ENCODE measurements around the gene WIPF1.

WIPF1 gene

DNA sequence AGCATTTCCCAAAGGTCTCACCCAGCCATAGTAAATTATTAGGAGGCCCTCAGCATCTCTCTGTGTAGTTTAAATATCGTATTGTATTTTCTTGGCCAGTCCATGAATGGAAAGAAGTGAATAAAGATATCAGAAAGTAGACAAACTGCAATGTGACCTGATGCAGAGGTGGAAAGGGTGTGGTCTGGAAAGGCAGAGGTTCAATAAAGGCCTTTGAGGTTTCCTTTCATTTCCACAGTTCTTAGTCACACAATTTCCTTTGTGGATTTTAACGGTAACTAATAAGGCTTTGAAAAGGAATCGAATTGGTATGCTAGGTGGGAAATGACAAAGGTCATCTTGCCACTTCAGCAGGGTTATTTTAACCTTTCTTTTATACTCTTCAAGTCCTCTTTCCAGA lies 20.1 kb upstream of the WIPF1 start:
- H3K27ac ChIP-seq (ENCODE audit: extremely low read depth, low read depth, low read length) = no peak overlapping the region
- POLR2A ChIA-PET = no interaction called here
- no peak overlapping the region for H3K4me3 ChIP-seq (ENCODE audit: low read depth, low read length)
- H3K9me3 ChIP-seq (ENCODE audit: control insufficient read depth, insufficient read depth, low read depth, low read length) = no peaks in the 10 kb centered on the region
- CTCF ChIA-PET = interaction anchor here (0.7 to 1.0 kb wide), 2 partner anchors 21 to 1326 kb away, joined by 3 to 5 read pairs; no protein-coding TSS in a partner anchor
- H3K4me1 ChIP-seq (ENCODE audit: control insufficient read depth, insufficient read depth, low read length) = 0 out of 2 replicates have a peak, but pooled peaks cover 2% of the 10 kb centered on the region
- TF ChIP-seq ZNF529 (tag by site-specific recombination; IDR thresholded peaks at IDR 0.05; ENCODE audit: insufficient replicate concordance) = no peak
- no peaks in the 10 kb centered on the region for H3K36me3 ChIP-seq (ENCODE audit: control insufficient read depth in 2 of 2, insufficient read depth in 1 of 2, low read length in 2 of 2)

DNA sequence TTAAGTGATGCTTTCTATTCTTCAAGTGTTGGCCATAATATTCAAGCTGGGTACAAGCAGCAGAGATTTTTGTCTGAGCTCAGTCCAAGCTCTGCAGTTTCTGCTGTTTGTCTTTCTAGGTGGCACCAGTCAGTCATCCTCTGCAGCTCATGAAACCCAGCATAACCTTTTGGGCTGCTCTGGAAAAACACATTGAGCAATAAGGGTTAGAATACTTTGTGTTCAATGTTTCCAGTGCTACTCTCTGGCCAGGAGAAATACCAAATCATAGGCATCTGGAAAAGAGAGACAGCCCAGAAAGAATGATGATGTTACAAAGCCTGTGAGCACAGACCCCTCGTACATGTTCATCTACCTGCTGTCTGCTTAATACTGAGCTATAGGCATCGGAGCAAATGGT lies 19.5 kb upstream of the WIPF1 start:
- H3K27ac ChIP-seq (ENCODE audit: extremely low read depth, low read depth, low read length) = no peak overlapping the region
- ChIA-PET CTCF (interaction anchor here (0.7 kb wide), 1 partner anchor 704 kb away, joined by 3 read pairs; no protein-coding TSS in a partner anchor), POLR2A (no interaction called here)
- H3K9me3 ChIP-seq (ENCODE audit: control insufficient read depth, insufficient read depth, low read depth, low read length) = no peaks in the 10 kb centered on the region
- H3K4me3 ChIP-seq (ENCODE audit: low read depth, low read length) = no peak overlapping the region
- 0 out of 2 replicates have a peak, but pooled peaks cover 2% of the 10 kb centered on the region for H3K4me1 ChIP-seq (ENCODE audit: control insufficient read depth, insufficient read depth, low read length)
- TF ChIP-seq BCL6B (tag by site-specific recombination; IDR thresholded peaks at IDR 0.05) (no peak), KLF9 (tag by site-specific recombination; IDR thresholded peaks at IDR 0.05; ENCODE audit: low read depth) (no peak)
- TF ChIP-seq, protein P1, sequence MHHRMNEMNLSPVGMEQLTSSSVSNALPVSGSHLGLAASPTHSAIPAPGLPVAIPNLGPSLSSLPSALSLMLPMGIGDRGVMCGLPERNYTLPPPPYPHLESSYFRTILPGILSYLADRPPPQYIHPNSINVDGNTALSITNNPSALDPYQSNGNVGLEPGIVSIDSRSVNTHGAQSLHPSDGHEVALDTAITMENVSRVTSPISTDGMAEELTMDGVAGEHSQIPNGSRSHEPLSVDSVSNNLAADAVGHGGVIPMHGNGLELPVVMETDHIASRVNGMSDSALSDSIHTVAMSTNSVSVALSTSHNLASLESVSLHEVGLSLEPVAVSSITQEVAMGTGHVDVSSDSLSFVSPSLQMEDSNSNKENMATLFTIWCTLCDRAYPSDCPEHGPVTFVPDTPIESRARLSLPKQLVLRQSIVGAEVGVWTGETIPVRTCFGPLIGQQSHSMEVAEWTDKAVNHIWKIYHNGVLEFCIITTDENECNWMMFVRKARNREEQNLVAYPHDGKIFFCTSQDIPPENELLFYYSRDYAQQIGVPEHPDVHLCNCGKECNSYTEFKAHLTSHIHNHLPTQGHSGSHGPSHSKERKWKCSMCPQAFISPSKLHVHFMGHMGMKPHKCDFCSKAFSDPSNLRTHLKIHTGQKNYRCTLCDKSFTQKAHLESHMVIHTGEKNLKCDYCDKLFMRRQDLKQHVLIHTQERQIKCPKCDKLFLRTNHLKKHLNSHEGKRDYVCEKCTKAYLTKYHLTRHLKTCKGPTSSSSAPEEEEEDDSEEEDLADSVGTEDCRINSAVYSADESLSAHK (tag by site-specific recombination; IDR thresholded peaks at IDR 0.05) = no peak
- TF ChIP-seq, protein P2, sequence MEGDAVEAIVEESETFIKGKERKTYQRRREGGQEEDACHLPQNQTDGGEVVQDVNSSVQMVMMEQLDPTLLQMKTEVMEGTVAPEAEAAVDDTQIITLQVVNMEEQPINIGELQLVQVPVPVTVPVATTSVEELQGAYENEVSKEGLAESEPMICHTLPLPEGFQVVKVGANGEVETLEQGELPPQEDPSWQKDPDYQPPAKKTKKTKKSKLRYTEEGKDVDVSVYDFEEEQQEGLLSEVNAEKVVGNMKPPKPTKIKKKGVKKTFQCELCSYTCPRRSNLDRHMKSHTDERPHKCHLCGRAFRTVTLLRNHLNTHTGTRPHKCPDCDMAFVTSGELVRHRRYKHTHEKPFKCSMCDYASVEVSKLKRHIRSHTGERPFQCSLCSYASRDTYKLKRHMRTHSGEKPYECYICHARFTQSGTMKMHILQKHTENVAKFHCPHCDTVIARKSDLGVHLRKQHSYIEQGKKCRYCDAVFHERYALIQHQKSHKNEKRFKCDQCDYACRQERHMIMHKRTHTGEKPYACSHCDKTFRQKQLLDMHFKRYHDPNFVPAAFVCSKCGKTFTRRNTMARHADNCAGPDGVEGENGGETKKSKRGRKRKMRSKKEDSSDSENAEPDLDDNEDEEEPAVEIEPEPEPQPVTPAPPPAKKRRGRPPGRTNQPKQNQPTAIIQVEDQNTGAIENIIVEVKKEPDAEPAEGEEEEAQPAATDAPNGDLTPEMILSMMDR (tag by site-specific recombination; IDR thresholded peaks at IDR 0.05) = 0 out of 2 replicates have a peak, but pooled peaks have one; percentile 23
- H3K36me3 ChIP-seq (ENCODE audit: control insufficient read depth in 2 of 2, insufficient read depth in 1 of 2, low read length in 2 of 2) = no peaks in the 10 kb centered on the region

DNA sequence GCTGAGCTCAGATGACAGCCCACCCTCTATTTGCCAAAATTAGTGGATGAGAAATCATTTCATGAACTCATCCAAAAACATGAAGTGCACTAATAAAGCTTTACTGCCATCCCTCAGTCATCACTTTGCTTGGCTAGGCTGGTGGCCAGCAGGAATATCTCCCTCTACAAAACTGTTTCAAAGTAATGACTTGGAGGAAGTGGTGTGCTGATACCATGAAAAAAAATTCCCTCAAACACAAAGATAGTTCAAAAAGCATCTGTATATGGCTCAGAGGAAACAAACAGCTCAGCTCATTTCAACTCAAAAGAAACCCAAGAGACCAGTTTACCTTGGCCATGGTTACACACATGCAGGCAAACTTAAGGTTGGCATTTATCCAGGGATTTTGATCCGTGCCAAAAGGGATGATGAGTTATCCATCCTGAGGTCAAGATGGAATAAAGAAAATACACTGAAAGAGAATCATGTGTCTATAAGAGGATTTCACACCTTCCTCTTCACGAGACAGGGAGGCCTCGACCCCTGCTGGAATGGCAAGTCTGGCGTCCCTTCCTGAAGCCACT lies 18.4 kb upstream of the WIPF1 start:
- H3K36me3 ChIP-seq (ENCODE audit: control insufficient read depth in 2 of 2, insufficient read depth in 1 of 2, low read length in 2 of 2) = no peaks in the 10 kb centered on the region
- H3K27ac ChIP-seq (ENCODE audit: extremely low read depth, low read depth, low read length) = no peak overlapping the region
- TF ChIP-seq ZNF239 (tag by site-specific recombination; IDR thresholded peaks at IDR 0.05) = no peak
- TF ChIP-seq, protein P3, sequence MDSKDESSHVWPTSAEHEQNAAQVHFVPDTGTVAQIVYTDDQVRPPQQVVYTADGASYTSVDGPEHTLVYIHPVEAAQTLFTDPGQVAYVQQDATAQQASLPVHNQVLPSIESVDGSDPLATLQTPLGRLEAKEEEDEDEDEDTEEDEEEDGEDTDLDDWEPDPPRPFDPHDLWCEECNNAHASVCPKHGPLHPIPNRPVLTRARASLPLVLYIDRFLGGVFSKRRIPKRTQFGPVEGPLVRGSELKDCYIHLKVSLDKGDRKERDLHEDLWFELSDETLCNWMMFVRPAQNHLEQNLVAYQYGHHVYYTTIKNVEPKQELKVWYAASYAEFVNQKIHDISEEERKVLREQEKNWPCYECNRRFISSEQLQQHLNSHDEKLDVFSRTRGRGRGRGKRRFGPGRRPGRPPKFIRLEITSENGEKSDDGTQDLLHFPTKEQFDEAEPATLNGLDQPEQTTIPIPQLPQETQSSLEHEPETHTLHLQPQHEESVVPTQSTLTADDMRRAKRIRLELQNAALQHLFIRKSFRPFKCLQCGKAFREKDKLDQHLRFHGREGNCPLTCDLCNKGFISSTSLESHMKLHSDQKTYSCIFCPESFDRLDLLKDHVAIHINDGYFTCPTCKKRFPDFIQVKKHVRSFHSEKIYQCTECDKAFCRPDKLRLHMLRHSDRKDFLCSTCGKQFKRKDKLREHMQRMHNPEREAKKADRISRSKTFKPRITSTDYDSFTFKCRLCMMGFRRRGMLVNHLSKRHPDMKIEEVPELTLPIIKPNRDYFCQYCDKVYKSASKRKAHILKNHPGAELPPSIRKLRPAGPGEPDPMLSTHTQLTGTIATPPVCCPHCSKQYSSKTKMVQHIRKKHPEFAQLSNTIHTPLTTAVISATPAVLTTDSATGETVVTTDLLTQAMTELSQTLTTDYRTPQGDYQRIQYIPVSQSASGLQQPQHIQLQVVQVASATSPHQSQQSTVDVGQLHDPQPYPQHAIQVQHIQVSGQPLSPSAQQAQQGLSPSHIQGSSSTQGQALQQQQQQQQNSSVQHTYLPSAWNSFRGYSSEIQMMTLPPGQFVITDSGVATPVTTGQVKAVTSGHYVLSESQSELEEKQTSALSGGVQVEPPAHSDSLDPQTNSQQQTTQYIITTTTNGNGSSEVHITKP (tag by site-specific recombination; IDR thresholded peaks at IDR 0.05) = peak; percentile 49; the same call in 1 of the 2 replicates
- H3K4me3 ChIP-seq (ENCODE audit: low read depth, low read length) = no peak overlapping the region
- ChIA-PET POLR2A (no interaction called here), CTCF (interaction anchor here (0.7 kb wide), 2 partner anchors 128 to 133 kb away, joined by 3 read pairs; no protein-coding TSS in a partner anchor)
- H3K9me3 ChIP-seq (ENCODE audit: control insufficient read depth, insufficient read depth, low read depth, low read length) = no peaks in the 10 kb centered on the region
- H3K4me1 ChIP-seq (ENCODE audit: control insufficient read depth, insufficient read depth, low read length) = 0 out of 2 replicates have a peak, but pooled peaks cover 2% of the 10 kb centered on the region
